NT2/D1 (cell line): Measurements from ENCODE around the gene CCL17.

Source experiments
- SUZ12 ChIP-seq: IDR thresholded peaks from 2 replicates; pipeline ENCODE4 v1.6.1; 2011; ENCODE audit not compliant: insufficient read length, insufficient read depth; ENCODE audit errors: extremely low read depth
- YY1 ChIP-seq: IDR thresholded peaks from 2 replicates; pipeline ENCODE4 v1.6.1; 2011; ENCODE audit not compliant: insufficient read length, insufficient read depth
- ZNF274 ChIP-seq: IDR thresholded peaks from 2 replicates; pipeline ENCODE4 v1.6.1; 2011; ENCODE audit warnings: mild to moderate bottlenecking, low read depth, low read length

GRCh38 chr16:57412584-57412983 lies 8.0 kb downstream of the CCL17 start:
- no peak for TF ChIP-seq YY1
- TF ChIP-seq SUZ12: no peak
- no peak for TF ChIP-seq ZNF274
